HEK293 (cell line): Measurements from ENCODE around the gene ZNF429.

ENCODE experiments used
- CTCF ChIA-PET: fragments of 350-600 bp; formaldehyde crosslinking; extraction: SDS; loops from one replicate; lab custom pipeline; 2021; ENCODE audit warnings: antibody characterized with exemption; lab: Yijun Ruan, JAX
- POLR2A ChIA-PET: fragments of 300-600 bp; formaldehyde crosslinking; extraction: SDS; loops from one replicate; lab custom pipeline; 2020; ENCODE audit warnings: antibody characterized with exemption, inconsistent platforms; lab: Yijun Ruan, JAX
- H3K27ac ChIP-seq: fragments of 200-500 bp; sonication (Bioruptor generic); 2 replicates; pipeline ENCODE4 v1.5.1; 2014; ENCODE audit warnings: low read depth, low read length, control low read depth, inconsistent platforms; ENCODE audit errors: extremely low read depth
- H3K36me3 ChIP-seq, 2 experiments: fragments of 200-500 bp in 1 of 2; sonication (Bioruptor generic) in 1 of 2; 1 replicate in 1 of 2; 2 replicates in 1 of 2; pipeline ENCODE4 v1.5.1; 2014 to 2017; ENCODE audit warnings: inconsistent platforms in 2 of 2, low read length in 2 of 2; ENCODE audit not compliant: control insufficient read depth in 2 of 2, insufficient read depth in 1 of 2
- H3K4me1 ChIP-seq: fragments of 200-500 bp; sonication (Bioruptor generic); 2 replicates; pipeline ENCODE4 v1.5.1; 2014; ENCODE audit warnings: mild to moderate bottlenecking, low read length, inconsistent platforms; ENCODE audit not compliant: control insufficient read depth, insufficient read depth
- H3K4me3 ChIP-seq: 2 replicates; pipeline ENCODE4 v1.5.1; 2011; ENCODE audit warnings: low read depth, mild to moderate bottlenecking, control low read depth, low read length, moderate library complexity
- H3K9me3 ChIP-seq: fragments of 200-500 bp; sonication (Bioruptor generic); 2 replicates; pipeline ENCODE4 v1.5.1; 2014; ENCODE audit warnings: low read depth, low read length, inconsistent platforms; ENCODE audit not compliant: control insufficient read depth, insufficient read depth
- HIC1 ChIP-seq: fragments of 450-650 bp; formaldehyde crosslinking; IDR thresholded peaks from 2 replicates; pipeline ENCODE4 v1.5.1; 2016; ENCODE audit warnings: missing biosample characterization, missing genetic modification characterization
- HOXC10 ChIP-seq: sonication (generic); formaldehyde crosslinking; IDR thresholded peaks from 2 replicates; pipeline ENCODE4 v1.8.1; 2023; ENCODE audit warnings: mild to moderate bottlenecking, missing genetic modification reagents
- HOXD13 ChIP-seq: sonication (generic); formaldehyde crosslinking; IDR thresholded peaks from 2 replicates; pipeline ENCODE4 v1.8.0; 2022; ENCODE audit warnings: missing genetic modification reagents, borderline replicate concordance
- KLF8 ChIP-seq: fragments of 450-650 bp; formaldehyde crosslinking; IDR thresholded peaks from 2 replicates; pipeline ENCODE4 v1.5.1; 2016; ENCODE audit warnings: missing biosample characterization, missing genetic modification characterization
- SCRT2 ChIP-seq: fragments of 450-650 bp; formaldehyde crosslinking; IDR thresholded peaks from 2 replicates; pipeline ENCODE4 v1.5.1; 2016; ENCODE audit warnings: missing biosample characterization, missing genetic modification characterization
- ZNF174 ChIP-seq: fragments of 450-650 bp; formaldehyde crosslinking; IDR thresholded peaks from 2 replicates; pipeline ENCODE4 v1.5.0; 2017; ENCODE audit warnings: missing biosample characterization, mild to moderate bottlenecking, missing genetic modification characterization
- ZNF175 ChIP-seq: fragments of 450-650 bp; formaldehyde crosslinking; IDR thresholded peaks from 2 replicates; pipeline ENCODE4 v1.5.1; 2016; ENCODE audit warnings: missing biosample characterization, missing genetic modification characterization
- ZNF292 ChIP-seq: fragments of 450-650 bp; formaldehyde crosslinking; IDR thresholded peaks from 2 replicates; pipeline ENCODE4 v1.5.1; 2016; ENCODE audit warnings: low read depth, missing biosample characterization, missing genetic modification characterization, borderline replicate concordance
- ZNF416 ChIP-seq: fragments of 450-650 bp; formaldehyde crosslinking; IDR thresholded peaks from 2 replicates; pipeline ENCODE4 v1.5.1; 2016; ENCODE audit warnings: missing biosample characterization, missing genetic modification characterization
- ZNF510 ChIP-seq: fragments of 450-650 bp; formaldehyde crosslinking; IDR thresholded peaks from 2 replicates; pipeline ENCODE4 v1.5.1; 2018; ENCODE audit warnings: mild to moderate bottlenecking, missing genetic modification characterization, missing biosample characterization; ENCODE audit not compliant: insufficient replicate concordance
- ZNF596 ChIP-seq: fragments of 450-650 bp; IDR thresholded peaks from 2 replicates; pipeline ENCODE4 v1.5.0; 2018; ENCODE audit warnings: missing biosample characterization, mild to moderate bottlenecking, missing genetic modification characterization, moderate library complexity
- ZNF660 ChIP-seq: fragments of 450-650 bp; IDR thresholded peaks from 2 replicates; pipeline ENCODE4 v1.5.1; 2018; ENCODE audit warnings: missing biosample characterization, mild to moderate bottlenecking, missing genetic modification characterization
- TF ChIP-seq, protein P1 (sequence below): fragments of 450-650 bp; formaldehyde crosslinking; IDR thresholded peaks from 2 replicates; pipeline ENCODE4 v1.5.1; 2016; ENCODE audit warnings: missing biosample characterization, missing genetic modification characterization, low read depth
- TF ChIP-seq, protein P2 (sequence below): fragments of 450-650 bp; formaldehyde crosslinking; IDR thresholded peaks from 2 replicates; pipeline ENCODE4 v1.5.1; 2016; ENCODE audit warnings: missing biosample characterization, missing genetic modification characterization
- TF ChIP-seq, protein P3 (sequence below): sonication (generic); formaldehyde crosslinking; IDR thresholded peaks from 2 replicates; pipeline ENCODE4 v1.8.1; 2022; ENCODE audit warnings: mild to moderate bottlenecking, moderate library complexity, missing genetic modification reagents
- TF ChIP-seq, protein P4 (sequence below): fragments of 450-650 bp; formaldehyde crosslinking; IDR thresholded peaks from 2 replicates; pipeline ENCODE4 v1.5.1; 2017; ENCODE audit warnings: missing biosample characterization, mild to moderate bottlenecking, missing genetic modification characterization, moderate library complexity

Gene ZNF429

DNA sequence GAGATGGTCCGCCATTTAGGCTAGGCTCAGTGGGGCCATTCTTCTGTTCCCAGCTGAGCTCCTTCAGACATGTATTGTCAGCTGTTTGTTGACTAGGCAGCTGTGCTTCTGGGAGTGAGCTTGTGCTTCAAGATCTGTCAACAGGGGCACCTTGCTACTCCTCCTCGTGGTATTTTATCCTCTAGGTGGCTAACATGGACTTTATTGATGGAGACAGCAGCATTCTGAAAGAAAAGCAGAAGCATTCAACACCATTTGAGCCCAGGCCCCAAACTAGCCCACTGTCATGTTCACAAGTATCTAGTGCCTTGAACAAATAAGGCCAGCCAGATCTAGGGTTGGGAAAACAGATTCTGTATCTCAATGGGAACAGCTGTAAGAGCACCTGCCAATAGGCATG is 65.9 kb downstream of the ZNF429 start:
- POLR2A ChIA-PET, result no interaction called here
- no peaks in the 10 kb centered on the region for H3K36me3 ChIP-seq
- CTCF ChIA-PET, result no interaction called here
- TF ChIP-seq SCRT2 (tag by site-specific recombination) (no peak), HOXD13 (CRISPR knock-in tag) (no peak), HOXC10 (CRISPR knock-in tag) (no peak), ZNF596 (no peak), ZNF510 (tag by site-specific recombination) (no peak), ZNF660 (tag by site-specific recombination) (no peak)
- H3K9me3 ChIP-seq, result peaks cover 2% of the 10 kb centered on the region; the same call in 1 of the 2 replicates
- H3K4me3 ChIP-seq, result no peak overlapping the region
- no peaks in the 10 kb centered on the region for H3K4me1 ChIP-seq
- no peak overlapping the region for H3K27ac ChIP-seq

DNA sequence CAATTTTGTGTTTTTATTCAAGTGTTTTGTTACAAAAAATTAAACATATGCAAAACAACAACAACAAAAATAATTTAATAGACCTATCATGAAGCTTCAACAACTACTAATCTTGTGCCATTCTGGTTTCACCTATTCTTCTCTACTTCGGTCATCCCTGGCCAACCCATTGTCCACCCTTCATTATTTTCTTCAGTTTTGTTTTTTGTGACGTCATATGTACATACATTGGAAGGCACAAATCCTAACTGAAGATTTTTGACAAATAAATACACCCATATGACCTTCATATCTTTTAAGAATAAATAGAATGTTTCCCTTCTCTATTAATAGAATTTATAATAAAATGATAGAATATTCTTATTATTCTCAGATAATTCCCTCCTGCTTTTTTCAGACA is 69.2 kb downstream of the ZNF429 start:
- POLR2A ChIA-PET, result no interaction called here
- no peak overlapping the region for H3K27ac ChIP-seq
- CTCF ChIA-PET, result interaction anchor here (0.7 kb wide), 2 partner anchors 69 to 371 kb away, joined by 3 to 4 read pairs; partner anchors contain the start of gene ZNF429
- H3K4me3 ChIP-seq, result no peak overlapping the region
- no peak for TF ChIP-seq ZNF292 (tag by site-specific recombination)
- TF ChIP-seq, protein P1, sequence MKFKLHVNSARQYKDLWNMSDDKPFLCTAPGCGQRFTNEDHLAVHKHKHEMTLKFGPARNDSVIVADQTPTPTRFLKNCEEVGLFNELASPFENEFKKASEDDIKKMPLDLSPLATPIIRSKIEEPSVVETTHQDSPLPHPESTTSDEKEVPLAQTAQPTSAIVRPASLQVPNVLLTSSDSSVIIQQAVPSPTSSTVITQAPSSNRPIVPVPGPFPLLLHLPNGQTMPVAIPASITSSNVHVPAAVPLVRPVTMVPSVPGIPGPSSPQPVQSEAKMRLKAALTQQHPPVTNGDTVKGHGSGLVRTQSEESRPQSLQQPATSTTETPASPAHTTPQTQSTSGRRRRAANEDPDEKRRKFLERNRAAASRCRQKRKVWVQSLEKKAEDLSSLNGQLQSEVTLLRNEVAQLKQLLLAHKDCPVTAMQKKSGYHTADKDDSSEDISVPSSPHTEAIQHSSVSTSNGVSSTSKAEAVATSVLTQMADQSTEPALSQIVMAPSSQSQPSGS (tag by site-specific recombination), result 0 out of 2 replicates have a peak, but pooled peaks have one; percentile 5
- H3K36me3 ChIP-seq, result no peaks in the 10 kb centered on the region
- no peaks in the 10 kb centered on the region for H3K4me1 ChIP-seq
- peaks cover 2% of the 10 kb centered on the region; the same call in 1 of the 2 replicates for H3K9me3 ChIP-seq

DNA sequence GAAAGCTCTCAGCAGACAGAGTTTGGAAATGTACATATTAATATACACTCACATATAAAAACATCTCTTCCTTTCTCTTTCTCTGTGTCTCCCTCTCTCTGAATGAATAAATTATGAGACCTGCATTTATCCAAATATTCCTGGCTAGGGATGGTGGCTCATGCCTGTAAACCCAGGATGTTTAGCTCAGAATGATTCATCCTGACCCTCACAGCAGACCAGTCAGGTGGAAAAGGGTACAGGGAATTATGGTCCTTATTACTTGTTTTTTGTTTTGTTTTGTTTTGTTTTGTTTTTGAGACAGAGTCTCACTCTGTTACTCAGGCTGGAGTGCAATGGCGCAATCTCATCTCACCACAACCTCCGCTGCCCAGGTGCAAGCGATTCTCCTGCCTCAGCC is 71.1 kb downstream of the ZNF429 start:
- Histone ChIP-seq H3K36me3 (no peaks in the 10 kb centered on the region), H3K4me1 (no peaks in the 10 kb centered on the region), H3K9me3 (peaks cover 2% of the 10 kb centered on the region; the same call in 1 of the 2 replicates), H3K27ac (no peak overlapping the region), H3K4me3 (no peak overlapping the region)
- ChIA-PET CTCF (interaction anchor here (0.6 kb wide), 1 partner anchor 83 kb away, joined by 3 read pairs; no protein-coding TSS in a partner anchor), POLR2A (no interaction called here)
- TF ChIP-seq ZNF416 (tag by site-specific recombination), result no peak
- TF ChIP-seq HIC1 (tag by site-specific recombination), result no peak
- TF ChIP-seq ZNF175 (tag by site-specific recombination), result no peak
- TF ChIP-seq, protein P2, sequence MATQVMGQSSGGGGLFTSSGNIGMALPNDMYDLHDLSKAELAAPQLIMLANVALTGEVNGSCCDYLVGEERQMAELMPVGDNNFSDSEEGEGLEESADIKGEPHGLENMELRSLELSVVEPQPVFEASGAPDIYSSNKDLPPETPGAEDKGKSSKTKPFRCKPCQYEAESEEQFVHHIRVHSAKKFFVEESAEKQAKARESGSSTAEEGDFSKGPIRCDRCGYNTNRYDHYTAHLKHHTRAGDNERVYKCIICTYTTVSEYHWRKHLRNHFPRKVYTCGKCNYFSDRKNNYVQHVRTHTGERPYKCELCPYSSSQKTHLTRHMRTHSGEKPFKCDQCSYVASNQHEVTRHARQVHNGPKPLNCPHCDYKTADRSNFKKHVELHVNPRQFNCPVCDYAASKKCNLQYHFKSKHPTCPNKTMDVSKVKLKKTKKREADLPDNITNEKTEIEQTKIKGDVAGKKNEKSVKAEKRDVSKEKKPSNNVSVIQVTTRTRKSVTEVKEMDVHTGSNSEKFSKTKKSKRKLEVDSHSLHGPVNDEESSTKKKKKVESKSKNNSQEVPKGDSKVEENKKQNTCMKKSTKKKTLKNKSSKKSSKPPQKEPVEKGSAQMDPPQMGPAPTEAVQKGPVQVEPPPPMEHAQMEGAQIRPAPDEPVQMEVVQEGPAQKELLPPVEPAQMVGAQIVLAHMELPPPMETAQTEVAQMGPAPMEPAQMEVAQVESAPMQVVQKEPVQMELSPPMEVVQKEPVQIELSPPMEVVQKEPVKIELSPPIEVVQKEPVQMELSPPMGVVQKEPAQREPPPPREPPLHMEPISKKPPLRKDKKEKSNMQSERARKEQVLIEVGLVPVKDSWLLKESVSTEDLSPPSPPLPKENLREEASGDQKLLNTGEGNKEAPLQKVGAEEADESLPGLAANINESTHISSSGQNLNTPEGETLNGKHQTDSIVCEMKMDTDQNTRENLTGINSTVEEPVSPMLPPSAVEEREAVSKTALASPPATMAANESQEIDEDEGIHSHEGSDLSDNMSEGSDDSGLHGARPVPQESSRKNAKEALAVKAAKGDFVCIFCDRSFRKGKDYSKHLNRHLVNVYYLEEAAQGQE, result no peak
- no peak for TF ChIP-seq ZNF174 (tag by site-specific recombination)
- TF ChIP-seq, protein P3, sequence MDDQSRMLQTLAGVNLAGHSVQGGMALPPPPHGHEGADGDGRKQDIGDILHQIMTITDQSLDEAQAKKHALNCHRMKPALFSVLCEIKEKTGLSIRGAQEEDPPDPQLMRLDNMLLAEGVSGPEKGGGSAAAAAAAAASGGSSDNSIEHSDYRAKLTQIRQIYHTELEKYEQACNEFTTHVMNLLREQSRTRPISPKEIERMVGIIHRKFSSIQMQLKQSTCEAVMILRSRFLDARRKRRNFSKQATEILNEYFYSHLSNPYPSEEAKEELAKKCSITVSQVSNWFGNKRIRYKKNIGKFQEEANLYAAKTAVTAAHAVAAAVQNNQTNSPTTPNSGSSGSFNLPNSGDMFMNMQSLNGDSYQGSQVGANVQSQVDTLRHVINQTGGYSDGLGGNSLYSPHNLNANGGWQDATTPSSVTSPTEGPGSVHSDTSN (CRISPR knock-in tag), result no peak
- no peak for TF ChIP-seq ZNF660 (tag by site-specific recombination)
- TF ChIP-seq, protein P4, sequence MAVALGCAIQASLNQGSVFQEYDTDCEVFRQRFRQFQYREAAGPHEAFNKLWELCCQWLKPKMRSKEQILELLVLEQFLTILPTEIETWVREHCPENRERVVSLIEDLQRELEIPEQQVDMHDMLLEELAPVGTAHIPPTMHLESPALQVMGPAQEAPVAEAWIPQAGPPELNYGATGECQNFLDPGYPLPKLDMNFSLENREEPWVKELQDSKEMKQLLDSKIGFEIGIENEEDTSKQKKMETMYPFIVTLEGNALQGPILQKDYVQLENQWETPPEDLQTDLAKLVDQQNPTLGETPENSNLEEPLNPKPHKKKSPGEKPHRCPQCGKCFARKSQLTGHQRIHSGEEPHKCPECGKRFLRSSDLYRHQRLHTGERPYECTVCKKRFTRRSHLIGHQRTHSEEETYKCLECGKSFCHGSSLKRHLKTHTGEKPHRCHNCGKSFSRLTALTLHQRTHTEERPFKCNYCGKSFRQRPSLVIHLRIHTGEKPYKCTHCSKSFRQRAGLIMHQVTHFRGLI (tag by site-specific recombination), result no peak
- no peak for TF ChIP-seq KLF8 (tag by site-specific recombination)
